ENCODE measurements around the gene THSD7A.

THSD7A gene

DNA sequence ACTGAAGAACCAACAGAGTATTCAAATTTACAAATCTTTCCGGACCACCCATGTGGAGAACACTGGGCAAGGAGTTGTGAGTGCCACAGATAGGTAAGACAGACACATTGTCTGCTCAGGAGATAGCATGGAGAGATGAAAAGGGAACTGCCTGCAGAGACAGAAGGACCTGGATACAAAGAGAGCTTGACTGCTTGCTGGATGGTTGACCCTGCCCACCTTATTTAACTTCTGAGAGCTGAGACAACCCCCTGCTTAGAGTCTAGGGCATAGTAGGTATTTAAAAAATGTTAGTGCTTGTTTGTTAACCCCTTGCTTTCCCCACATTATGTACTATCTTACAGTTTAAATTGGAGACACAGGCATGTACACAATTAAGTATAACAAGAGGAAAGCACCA is 314.1 kb downstream of the THSD7A start:
- H3K4me1 Mint-ChIP-seq: no peaks in the 10 kb centered on the region
- no peak for ATAC-seq (ENCODE audit: low read depth)
- H3K27ac Mint-ChIP-seq: no peak overlapping the region
- DNase-seq (ENCODE audit: low spot score in 2 of 2): no peak
- no peaks in the 10 kb centered on the region for H3K27me3 Mint-ChIP-seq
- H3K36me3 Mint-ChIP-seq: no peaks in the 10 kb centered on the region
- H3K9me3 Mint-ChIP-seq: peaks cover 3% of the 10 kb centered on the region
- no peak overlapping the region for H3K4me3 Mint-ChIP-seq

DNA sequence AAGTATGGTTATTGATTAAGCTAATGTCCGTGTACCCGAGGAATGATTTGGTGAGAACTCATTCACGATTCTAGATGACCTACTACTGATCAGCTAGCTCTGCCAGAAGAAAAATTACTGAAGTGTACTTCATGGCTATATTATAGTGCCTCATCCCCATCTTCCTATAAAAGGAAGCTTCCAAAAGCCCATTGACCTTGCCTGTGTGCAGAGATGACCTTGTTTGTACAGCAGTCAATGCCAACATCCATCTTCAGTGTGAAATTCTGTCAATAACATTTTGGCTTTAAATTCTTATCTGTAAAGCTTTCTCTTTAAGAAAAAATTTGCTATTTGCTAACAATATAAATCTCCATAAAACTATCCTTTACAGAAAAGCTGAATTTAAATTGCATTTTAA is 315.7 kb downstream of the THSD7A start:
- Mint-ChIP-seq H3K27ac (no peak overlapping the region), H3K9me3 (peaks cover 3% of the 10 kb centered on the region), H3K27me3 (no peaks in the 10 kb centered on the region), H3K36me3 (no peaks in the 10 kb centered on the region), H3K4me3 (no peak overlapping the region), H3K4me1 (no peaks in the 10 kb centered on the region)
- DNase-seq (ENCODE audit: low spot score in 2 of 2) (no peak), ATAC-seq (ENCODE audit: low read depth) (no peak)

DNA sequence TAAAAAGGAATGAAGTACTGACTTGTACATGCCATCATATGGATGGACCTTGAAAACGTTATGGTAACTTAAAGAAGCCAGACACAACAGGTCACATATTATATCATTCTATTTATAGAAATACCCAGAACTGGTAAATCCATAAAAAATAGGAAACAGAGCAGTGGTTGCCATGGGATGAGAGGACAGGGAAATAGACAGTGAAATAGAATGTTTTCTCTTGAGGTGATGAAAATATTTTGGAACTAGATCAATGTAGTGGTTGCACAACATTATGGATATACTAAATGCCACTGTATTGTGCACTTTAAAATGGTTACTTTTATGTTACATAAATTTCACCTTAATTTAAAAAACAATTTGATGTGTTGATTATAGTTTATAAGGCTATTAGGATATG is 318.5 kb downstream of the THSD7A start:
- H3K9me3 Mint-ChIP-seq: peaks cover 3% of the 10 kb centered on the region
- no peak for DNase-seq (ENCODE audit: low spot score in 2 of 2)
- H3K4me1 Mint-ChIP-seq: no peaks in the 10 kb centered on the region
- no peak overlapping the region for H3K4me3 Mint-ChIP-seq
- ATAC-seq (ENCODE audit: low read depth): no peak
- H3K27me3 Mint-ChIP-seq: no peaks in the 10 kb centered on the region
- no peak overlapping the region for H3K27ac Mint-ChIP-seq
- no peaks in the 10 kb centered on the region for H3K36me3 Mint-ChIP-seq

DNA sequence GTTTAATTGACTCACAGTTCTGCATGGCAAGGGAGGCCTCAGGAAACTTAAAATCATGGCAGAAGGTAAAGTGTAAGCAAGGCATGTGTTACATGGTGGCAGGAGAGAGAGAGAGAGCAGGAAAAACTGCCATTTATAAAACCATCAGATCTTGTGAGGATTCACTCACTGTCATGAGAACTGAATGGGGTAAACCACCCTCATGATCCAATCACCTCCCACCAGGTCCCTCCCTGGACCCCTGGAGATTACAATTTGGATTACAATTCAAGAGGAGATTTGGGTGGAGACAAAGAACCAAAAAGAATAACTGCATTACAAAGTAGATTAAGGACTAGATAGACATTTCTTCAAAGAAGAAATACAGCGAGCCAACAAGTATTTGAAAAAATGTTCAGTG is 324.1 kb downstream of the THSD7A start:
- Mint-ChIP-seq H3K4me1 (no peaks in the 10 kb centered on the region), H3K9me3 (peaks cover 5% of the 10 kb centered on the region), H3K4me3 (no peak overlapping the region), H3K27me3 (no peaks in the 10 kb centered on the region), H3K27ac (no peak overlapping the region), H3K36me3 (no peaks in the 10 kb centered on the region)
- DNase-seq (ENCODE audit: low spot score in 2 of 2) (no peak), ATAC-seq (ENCODE audit: low read depth) (no peak)

DNA sequence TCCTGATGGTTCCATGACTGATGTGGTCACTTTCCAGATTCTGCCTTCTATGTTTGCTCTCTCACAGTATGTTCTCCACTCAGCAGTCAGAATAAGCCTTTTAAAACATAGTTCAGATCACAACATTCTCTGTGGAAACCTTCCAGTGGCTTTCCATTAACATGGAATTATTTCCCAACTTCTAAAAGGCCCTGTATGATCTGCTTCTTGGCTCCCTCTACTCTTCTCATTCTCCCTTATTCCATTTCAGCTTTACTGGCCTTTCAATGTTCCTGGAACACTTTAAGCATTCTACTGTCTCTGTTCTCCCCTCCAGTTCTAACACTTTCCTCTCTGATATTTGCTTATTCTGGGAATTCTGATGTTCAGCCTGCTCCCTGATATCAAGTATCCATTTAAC is 325.6 kb downstream of the THSD7A start:
- Mint-ChIP-seq H3K27me3 (no peaks in the 10 kb centered on the region), H3K27ac (no peak overlapping the region), H3K4me1 (no peaks in the 10 kb centered on the region), H3K4me3 (no peak overlapping the region), H3K9me3 (peaks cover 8% of the 10 kb centered on the region), H3K36me3 (no peaks in the 10 kb centered on the region)
- ATAC-seq (ENCODE audit: low read depth): no peak
- DNase-seq (ENCODE audit: low spot score in 2 of 2): no peak

DNA sequence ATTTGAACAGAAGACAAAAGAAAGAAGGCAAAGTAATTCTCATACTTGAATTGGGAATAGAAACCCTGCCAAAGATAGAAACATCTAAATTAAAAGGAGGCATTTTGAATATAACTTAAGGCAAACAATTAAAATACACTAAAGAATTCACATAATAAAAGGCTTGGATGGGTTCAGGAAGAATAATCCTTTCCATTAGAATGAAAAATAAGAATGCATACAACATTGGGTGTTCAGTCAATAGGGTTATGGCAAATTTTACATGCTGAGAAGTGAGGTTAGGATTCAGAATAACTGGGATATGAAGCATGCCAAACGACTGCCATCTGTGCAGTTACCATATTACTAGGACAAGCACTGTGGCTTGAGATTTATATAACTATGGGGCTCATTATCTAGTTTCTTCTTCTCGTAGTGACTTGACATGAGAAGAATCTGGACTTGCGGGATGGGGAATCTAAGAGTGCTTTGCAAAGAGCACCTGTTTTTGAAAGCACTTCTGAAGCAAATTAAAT is 326.5 kb downstream of the THSD7A start:
- Mint-ChIP-seq H3K27me3 (no peaks in the 10 kb centered on the region), H3K4me3 (no peak overlapping the region), H3K36me3 (no peaks in the 10 kb centered on the region), H3K27ac (no peak overlapping the region), H3K4me1 (no peaks in the 10 kb centered on the region), H3K9me3 (peaks cover 9% of the 10 kb centered on the region)
- DNase-seq (ENCODE audit: low spot score in 2 of 2) (no peak), ATAC-seq (ENCODE audit: low read depth) (no peak)

DNA sequence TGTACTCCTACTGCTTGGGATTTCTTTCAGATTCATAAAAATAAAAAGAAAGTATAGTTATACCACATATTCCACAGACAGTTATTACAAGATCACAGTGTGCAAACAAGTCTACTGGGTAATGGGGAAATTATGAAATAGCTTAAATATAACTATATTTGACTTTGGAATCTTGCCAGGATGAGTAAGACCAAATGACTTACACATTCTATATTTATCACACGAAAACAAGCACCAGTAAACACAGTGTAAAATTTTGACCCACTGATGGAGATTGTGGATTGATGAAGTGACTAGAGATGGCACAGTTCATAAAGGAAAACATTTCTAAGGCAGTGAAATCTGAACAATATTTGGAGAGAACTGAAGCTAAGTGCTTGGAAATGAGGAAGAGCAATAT is 339.7 kb downstream of the THSD7A start:
- ATAC-seq (ENCODE audit: low read depth): no peak
- no peaks in the 10 kb centered on the region for H3K4me1 Mint-ChIP-seq
- H3K9me3 Mint-ChIP-seq: peaks cover 2% of the 10 kb centered on the region
- no peaks in the 10 kb centered on the region for H3K36me3 Mint-ChIP-seq
- no peak for DNase-seq (ENCODE audit: low spot score in 2 of 2)
- H3K4me3 Mint-ChIP-seq: no peak overlapping the region
- no peaks in the 10 kb centered on the region for H3K27me3 Mint-ChIP-seq
- no peak overlapping the region for H3K27ac Mint-ChIP-seq

DNA sequence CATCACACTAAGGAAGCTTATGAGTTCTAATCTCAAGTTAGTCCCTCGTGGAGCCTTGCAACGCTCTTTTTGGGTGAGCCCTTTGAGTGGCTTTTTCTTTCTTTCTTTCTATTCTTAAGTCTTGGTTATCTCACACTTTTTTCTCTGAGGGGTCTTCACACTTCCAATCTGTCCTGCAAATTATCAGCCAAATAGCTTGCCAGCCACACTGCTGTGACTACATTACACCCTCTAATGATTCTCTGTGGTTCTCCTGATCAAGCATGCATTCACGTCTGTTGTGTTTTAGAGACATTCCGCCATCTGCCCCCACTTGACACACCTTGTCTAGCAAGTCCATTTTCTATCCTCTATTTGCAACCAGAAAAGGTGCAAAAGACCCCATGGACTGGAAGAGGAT is 340.2 kb downstream of the THSD7A start:
- H3K27ac Mint-ChIP-seq: no peak overlapping the region
- H3K4me3 Mint-ChIP-seq: no peak overlapping the region
- H3K36me3 Mint-ChIP-seq: no peaks in the 10 kb centered on the region
- no peaks in the 10 kb centered on the region for H3K4me1 Mint-ChIP-seq
- no peaks in the 10 kb centered on the region for H3K27me3 Mint-ChIP-seq
- ATAC-seq (ENCODE audit: low read depth): no peak
- no peak for DNase-seq (ENCODE audit: low spot score in 2 of 2)
- peaks cover 2% of the 10 kb centered on the region for H3K9me3 Mint-ChIP-seq

DNA sequence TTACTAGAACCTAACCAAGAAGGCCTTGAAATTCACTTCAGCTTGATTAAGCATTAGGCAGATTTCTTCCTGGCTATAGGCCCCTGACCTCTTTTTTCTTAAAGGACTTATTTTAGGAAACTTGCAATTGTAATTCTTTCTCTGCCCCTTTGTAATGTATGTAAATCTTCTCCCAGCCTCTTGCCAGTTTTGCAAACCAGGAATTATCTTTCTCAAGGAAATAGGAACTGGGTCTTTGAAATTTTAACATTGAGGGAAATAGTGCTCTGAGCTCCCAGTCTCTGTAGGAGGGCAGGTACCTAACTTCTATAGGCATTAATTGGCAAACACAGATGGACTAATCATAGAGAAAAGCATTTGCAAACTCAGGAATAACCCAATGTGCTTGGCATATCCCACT is 342.7 kb downstream of the THSD7A start:
- DNase-seq (ENCODE audit: low spot score in 2 of 2) (no peak), ATAC-seq (ENCODE audit: low read depth) (no peak)
- no peaks in the 10 kb centered on the region for H3K36me3 Mint-ChIP-seq
- no peak overlapping the region for H3K27ac Mint-ChIP-seq
- H3K4me1 Mint-ChIP-seq: no peaks in the 10 kb centered on the region
- no peak overlapping the region for H3K4me3 Mint-ChIP-seq
- H3K9me3 Mint-ChIP-seq: no peaks in the 10 kb centered on the region
- no peaks in the 10 kb centered on the region for H3K27me3 Mint-ChIP-seq

DNA sequence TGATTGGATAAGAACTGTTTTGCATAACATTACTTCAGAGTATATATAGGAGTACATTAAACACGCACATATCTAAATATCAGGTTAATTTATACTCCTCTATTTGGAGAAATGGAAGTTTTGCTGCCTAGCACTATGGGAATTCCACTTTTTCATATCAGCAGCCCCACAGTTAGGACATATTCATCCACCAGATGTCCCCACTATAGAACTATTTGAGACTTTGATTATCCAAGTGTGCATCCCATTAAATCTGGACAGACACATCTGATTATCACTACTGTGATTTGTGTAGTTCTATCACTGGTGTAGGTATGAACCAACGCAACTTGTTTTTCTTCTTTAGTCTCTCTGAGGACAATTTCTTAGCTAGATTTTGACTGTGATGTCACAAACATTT is 345.7 kb downstream of the THSD7A start:
- DNase-seq (ENCODE audit: low spot score in 2 of 2): no peak

DNA sequence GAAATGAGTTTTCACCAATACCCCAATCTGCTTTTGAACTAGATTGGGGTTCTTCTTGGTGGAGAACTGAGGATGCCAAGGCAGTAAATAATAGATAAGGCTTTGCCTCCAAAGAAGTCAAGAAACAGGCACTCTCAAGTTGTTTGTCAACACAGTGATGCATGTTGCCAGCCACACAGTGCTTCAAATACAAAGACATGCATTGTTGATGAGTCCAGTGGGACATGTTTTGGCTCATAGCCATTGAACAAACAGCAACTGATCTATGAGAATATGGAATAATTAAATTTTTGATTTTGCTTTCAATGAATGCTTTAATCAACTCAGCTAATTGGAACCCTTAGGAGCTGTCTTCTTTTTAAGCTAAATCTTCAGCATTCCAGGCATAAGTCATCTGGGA is 346.4 kb downstream of the THSD7A start:
- Mint-ChIP-seq H3K9me3 (peaks cover 1% of the 10 kb centered on the region), H3K27me3 (no peaks in the 10 kb centered on the region), H3K4me1 (no peaks in the 10 kb centered on the region), H3K36me3 (no peaks in the 10 kb centered on the region), H3K4me3 (no peak overlapping the region), H3K27ac (no peak overlapping the region)
- no peak for ATAC-seq (ENCODE audit: low read depth)
- no peak for DNase-seq (ENCODE audit: low spot score in 2 of 2)

More for the DNA sequence above, 345.7 kb downstream of the THSD7A start:
- H3K36me3 Mint-ChIP-seq: no peaks in the 10 kb centered on the region
- no peak for ATAC-seq (ENCODE audit: low read depth)
- H3K27ac Mint-ChIP-seq: no peak overlapping the region
- no peak overlapping the region for H3K4me3 Mint-ChIP-seq
- H3K4me1 Mint-ChIP-seq: no peaks in the 10 kb centered on the region
- peaks cover 1% of the 10 kb centered on the region for H3K9me3 Mint-ChIP-seq
- no peaks in the 10 kb centered on the region for H3K27me3 Mint-ChIP-seq

DNA sequence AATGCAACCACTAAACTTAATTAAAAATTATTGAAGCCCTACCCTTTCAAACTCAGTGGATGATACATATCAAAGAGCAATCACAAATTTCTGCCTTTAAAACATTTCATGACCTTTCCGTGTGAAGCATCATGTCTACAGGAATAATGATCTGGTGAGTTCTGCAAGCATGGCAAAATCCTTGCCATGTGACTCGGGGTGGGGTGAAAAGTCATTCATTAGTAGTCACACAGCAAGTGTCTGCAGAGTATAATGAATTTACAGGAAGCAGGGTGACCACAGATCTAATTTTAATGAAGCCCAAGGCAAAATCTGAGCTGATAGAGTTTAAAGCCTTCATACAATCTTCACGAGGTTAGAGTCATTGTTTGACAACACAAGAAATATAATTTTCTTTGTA is 351.9 kb downstream of the THSD7A start:
- Mint-ChIP-seq H3K4me3 (no peak overlapping the region), H3K27ac (no peak overlapping the region), H3K27me3 (no peaks in the 10 kb centered on the region), H3K4me1 (no peaks in the 10 kb centered on the region), H3K9me3 (peaks cover 1% of the 10 kb centered on the region), H3K36me3 (no peaks in the 10 kb centered on the region)
- DNase-seq (ENCODE audit: low spot score in 2 of 2) (no peak), ATAC-seq (ENCODE audit: low read depth) (no peak)

DNA sequence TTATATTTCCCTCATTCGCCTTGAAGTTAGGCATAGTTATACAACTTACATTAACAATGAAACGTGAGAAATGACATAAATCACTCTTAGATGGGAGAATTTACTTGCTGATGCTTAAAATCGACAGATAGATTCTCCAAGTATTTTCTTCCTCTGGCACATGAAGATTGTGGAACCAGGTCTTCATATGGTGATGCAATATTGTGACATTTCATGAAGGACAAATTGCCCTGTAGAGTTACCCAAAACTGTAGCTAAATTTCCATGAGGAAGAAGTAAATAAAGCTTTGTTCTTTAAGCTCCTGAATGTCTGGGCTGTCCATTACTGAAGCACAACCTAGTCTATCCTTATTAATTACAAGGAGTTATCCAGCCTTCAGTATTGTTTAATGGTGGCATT is 353.1 kb downstream of the THSD7A start:
- Mint-ChIP-seq H3K9me3 (peaks cover under 1% of the 10 kb centered on the region), H3K4me3 (no peak overlapping the region), H3K27me3 (no peaks in the 10 kb centered on the region), H3K4me1 (no peaks in the 10 kb centered on the region), H3K27ac (no peak overlapping the region), H3K36me3 (no peaks in the 10 kb centered on the region)
- no peak for DNase-seq (ENCODE audit: low spot score in 2 of 2)
- ATAC-seq (ENCODE audit: low read depth): no peak

DNA sequence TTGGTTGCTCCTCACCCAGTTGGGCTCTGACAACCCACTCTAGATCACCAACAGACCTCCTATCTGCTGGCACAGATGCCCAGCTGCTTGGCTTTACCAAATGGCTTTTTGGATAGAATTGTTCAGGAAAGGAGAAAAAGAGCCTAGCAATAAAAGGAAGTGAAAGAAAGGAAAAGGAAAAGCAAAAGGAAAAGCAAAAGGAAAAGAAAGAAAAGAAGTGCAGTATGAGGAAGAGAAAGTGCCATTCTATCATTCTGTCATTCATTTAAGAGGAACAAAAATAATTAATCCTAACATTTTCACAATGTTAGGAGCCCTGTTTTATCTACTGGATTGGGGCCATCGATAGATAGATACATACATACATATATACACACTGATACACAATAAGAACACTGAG is 353.6 kb downstream of the THSD7A start:
- Mint-ChIP-seq H3K9me3 (no peaks in the 10 kb centered on the region), H3K27ac (no peak overlapping the region), H3K36me3 (no peaks in the 10 kb centered on the region), H3K4me1 (no peaks in the 10 kb centered on the region), H3K27me3 (no peaks in the 10 kb centered on the region), H3K4me3 (no peak overlapping the region)
- DNase-seq (ENCODE audit: low spot score in 2 of 2) (no peak), ATAC-seq (ENCODE audit: low read depth) (no peak)

DNA sequence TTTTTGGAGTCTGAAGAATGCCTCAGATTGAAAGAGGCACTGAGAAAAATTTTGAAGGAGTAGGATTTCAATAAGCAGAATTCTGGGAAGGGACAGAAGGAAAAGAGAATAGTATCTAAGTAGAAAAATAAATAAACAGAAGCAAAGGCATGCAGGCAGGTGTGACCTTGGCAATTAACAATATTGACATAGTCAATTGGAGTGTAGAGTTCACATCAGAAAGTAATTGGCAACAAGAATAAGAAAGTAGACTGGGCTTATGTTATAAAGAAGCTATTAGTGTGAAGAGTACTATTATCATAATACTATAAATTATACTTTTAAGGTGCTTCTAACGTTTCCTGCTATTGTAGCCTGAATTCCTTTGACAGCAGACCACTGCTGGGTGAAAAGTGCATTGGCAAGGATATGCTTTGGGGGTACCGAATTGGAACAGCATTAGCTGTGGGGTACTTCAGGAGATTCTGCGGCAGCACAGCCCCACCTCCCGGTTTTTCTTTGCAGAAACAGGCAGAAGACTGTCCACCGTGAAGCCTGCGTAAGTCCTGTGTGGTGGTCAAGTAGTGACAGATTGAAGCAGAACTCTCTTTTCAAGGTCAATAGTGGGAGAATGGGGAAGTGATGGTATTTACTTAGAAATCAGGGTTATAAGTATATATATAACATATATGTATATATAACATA is 357.0 kb downstream of the THSD7A start:
- no peaks in the 10 kb centered on the region for H3K36me3 Mint-ChIP-seq
- no peak overlapping the region for H3K4me3 Mint-ChIP-seq
- H3K27ac Mint-ChIP-seq: no peak overlapping the region
- H3K4me1 Mint-ChIP-seq: no peaks in the 10 kb centered on the region
- ATAC-seq (ENCODE audit: low read depth) (no peak), DNase-seq (ENCODE audit: low spot score in 2 of 2) (no peak)
- no peaks in the 10 kb centered on the region for H3K27me3 Mint-ChIP-seq
- no peaks in the 10 kb centered on the region for H3K9me3 Mint-ChIP-seq
